Activated T-cell treated with anti-CD3 and anti-CD28 coated beads for 24 hours (primary cell): ENCODE results near the gene APOB.

Experiments used
- DNase-seq: peaks from one replicate; pipeline ENCODE4 v3.0.0-alpha.2; 2020; ENCODE audit warnings: low read depth

Gene APOB

DNA sequence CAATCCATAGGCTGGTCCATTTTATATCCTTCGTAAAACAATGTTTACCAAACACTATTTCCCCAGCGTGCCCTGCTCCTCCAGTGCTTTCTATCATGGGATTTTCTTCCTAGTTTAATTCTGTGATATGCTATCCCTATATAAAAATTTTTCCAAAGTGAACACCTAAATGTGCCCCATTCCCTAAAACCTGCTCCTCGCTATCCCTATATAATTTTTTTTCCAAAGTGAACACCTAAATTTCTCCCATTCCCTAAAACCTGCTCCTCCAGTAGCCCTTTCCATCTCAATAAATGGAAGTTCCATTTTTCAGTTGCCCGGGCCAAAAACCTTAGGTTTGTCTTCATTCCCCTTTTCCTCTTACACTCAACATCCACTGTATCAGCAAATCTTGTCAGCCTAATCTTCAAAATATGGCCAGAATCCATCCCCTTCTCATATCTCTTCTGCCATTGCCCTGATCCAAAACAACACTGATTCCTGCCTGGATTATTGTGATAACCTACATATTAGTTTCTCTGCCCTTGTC, 26.1 kb downstream of the APOB start:
- no peak for DNase-seq

DNA sequence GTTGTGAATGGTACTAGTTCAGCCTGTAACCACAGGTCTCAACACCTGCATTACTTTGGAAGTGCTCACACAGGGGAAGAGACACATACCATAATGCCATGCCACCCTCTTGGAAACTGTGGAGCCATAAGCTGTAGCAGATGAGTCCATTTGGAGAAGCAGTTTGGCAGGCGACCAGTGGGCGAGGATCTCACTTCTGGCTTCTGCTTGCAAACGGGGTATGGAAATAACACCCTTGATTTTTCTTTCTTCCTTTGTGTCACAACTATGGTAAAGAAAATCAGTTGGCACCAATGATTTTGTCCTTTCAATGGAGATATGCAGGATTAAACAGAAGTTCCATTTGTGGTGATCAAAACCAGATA, 28.6 kb downstream of the APOB start:
- DNase-seq: no peak

DNA sequence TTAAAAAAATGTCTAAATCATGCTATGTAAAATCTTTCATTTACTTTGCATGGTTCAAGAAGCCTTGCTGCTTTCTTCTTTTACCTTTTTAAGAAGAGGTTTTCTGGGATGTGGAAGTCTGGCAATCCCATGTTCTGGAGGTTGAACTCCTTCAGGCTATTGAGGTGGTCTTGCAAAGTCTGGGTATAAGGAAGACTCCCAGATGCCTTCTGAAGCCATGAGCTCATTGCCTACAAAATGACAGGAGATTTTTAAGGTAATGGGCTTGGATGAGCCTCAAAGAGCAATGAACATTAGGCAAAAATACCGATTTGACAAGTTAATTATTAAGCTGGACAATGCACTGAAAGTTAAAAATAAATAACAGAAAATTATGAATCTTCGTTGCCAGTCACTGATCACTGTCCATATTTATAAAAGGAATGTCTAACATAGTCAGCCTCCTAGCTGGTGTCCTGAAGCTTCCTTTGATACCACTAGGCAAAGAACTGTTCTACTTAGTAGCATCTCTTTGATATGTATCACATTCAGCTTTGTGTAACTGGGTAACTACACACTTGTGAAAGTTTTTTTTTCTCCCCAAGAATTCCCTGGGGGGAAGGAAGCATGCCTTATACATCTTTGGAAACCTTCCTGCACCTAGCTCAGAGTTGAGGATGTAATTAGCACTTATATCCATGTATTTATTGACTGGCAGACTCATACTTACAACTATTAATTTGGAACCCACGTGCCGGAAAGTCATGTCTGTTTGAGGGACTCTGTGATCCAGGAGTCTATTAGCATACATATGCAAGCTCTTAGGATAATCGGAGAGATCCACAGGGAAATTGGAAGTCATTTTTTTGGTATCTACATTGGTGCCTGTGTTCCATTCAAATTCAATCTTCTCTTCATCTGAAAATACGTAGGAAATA, 29.3 kb downstream of the APOB start:
- no peak for DNase-seq

DNA sequence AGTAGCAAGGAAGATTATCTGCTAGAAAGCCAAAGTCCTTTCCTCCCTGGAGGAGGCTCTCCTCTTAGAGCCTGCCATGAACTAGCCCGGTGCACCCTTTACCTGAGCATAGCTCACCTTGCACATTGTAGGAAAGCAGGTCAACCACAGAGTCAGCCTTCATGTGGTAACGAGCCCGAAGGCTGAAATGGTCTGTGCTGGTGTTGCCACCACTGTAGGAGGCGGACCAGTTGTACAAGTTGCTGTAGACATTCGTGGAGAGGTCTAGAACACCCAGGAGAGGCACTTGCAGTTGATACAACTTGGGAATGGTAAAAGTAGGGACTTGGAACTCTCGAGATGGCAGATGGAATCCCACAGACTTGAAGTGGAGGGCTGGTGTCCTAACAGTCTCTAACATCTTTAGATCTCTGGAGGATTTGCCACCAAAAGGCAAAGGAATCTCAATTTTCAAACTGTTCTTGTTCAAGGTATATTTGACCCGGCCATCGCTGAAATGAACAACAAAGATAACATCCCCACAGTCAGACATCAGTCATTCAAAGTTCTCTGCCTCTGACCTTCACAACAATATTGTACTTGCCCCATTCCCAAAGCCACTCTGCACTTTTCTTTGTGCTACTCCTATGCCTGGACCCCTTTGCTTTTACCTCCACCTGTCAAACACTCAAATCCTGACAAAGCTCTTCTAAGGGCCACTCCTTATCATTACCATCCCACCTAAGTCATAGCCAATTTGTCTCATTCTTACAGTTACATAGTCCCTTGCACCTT, 30.6 kb downstream of the APOB start:
- DNase-seq: no peak

DNA sequence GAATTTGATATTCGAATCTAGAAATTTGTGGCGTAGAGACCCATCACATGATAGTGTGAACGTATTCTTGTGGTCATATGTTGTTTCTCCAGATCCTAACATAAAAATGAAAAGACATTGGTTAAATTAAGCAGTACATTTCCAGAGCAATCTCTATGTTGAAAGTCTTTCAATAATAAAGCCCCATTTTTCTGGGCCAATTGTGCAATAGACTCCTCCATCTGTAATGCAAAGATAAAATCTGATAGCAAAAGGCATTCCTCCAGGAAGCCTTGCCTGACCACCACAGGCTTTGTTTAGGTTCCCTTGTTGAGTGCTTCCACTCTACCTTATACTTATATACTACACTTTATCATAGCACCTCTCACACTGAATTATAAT, 31.3 kb downstream of the APOB start:
- DNase-seq: no peak

DNA sequence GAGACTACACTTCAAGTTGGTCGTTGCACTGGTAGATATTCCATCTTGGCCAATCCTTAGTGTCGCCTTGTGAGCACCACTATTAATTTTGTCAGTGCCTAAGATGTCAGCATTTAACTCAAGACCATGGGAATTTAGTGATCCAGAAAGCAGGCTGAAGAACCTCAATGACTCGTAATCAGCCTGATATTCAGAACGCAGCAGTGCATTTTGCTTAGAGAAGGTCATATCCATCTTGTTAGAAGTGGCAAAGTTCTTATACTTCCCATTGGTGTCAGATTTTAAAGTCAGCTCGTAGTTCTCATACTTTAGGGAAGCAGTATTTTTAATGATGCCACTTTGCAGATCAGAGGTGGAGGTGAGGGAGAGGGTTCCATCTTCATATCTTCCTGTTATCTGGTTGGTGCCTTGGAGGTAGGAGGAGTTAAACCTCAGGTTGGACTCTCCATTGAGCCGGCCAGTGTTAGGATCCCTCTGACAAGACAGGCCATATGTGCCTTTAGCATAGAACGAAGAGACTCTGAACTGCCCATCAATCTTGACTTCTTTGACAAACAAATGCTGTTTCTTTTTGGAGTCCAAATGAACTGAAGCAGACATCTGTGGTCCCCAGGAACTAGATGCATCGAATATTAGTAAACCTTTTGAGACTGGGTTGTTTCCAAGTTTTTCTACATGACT, 31.9 kb downstream of the APOB start:
- no peak for DNase-seq

DNA sequence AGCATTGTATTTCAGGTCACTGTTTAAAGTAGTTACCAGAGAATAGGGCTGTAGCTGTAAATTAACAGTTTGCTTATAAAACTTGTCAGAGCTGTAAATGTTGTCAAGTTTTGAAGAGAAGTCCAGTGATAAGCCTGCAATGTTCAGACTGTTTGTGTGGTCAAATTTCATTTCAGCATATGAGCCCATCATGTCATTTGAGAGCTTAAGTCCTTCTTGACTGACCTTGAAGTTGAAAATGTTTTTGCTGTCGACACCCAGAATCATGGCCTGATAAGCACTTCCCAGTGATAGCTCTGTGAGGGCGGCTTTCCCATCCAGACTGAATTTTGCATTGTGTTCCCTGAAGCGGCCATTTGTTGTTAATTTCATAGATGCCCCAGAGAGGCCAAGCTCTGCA, 32.4 kb downstream of the APOB start:
- no peak for DNase-seq

DNA sequence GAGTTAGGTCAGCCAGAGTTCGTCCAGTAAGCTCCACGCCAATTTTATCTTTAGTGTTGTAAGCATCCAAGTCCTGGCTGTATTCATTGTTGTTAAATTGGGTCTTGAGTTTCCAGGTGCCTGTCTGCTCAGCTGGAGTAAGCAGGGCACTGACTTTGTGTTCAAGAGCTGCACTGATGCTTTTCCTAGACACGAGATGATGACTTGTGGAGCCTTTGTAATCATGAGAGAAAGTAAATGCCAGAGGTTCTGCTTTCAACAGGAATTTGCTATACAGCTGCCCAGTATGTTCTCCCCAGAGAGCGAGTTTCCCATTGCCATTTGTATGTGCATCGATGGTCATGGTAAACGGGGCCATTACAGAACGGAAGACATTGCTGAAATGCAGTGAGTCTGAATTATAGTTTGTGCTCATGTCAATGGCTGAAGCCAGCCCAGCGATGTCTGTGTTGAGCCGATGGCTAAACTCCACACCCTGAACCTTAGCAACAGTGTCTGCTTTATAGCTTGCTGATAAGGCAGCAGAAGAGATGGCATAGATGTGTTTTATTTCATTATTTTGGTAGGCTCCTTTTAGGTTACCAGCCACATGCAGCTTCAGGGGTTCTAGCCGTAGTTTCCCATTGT, 32.9 kb downstream of the APOB start:
- DNase-seq: no peak

DNA sequence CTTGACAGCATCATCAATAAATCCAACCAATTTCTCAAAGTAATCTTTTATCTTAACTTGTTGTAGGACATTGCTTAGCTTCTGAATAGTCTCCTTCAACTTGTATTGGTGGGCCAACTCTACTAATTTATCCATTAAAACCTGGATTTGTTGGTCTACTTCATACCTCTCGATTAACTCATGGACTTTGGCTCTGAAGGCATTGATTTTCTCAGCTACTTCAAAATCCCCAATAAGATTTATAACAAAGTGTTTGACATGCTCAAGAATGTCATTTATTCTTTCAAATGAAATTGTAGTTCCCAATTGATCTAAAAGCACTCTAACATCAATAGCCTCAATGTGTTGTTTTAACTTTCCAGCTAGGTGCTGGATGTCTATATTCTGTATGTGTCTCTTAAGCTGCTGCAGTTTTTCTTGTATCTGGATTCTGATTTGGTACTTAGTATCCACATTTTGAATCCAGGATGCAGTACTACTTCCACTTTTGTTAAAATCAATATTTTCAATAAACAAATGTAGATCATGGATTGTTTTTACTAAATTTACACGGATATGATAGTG, 34.1 kb downstream of the APOB start:
- no peak for DNase-seq

DNA sequence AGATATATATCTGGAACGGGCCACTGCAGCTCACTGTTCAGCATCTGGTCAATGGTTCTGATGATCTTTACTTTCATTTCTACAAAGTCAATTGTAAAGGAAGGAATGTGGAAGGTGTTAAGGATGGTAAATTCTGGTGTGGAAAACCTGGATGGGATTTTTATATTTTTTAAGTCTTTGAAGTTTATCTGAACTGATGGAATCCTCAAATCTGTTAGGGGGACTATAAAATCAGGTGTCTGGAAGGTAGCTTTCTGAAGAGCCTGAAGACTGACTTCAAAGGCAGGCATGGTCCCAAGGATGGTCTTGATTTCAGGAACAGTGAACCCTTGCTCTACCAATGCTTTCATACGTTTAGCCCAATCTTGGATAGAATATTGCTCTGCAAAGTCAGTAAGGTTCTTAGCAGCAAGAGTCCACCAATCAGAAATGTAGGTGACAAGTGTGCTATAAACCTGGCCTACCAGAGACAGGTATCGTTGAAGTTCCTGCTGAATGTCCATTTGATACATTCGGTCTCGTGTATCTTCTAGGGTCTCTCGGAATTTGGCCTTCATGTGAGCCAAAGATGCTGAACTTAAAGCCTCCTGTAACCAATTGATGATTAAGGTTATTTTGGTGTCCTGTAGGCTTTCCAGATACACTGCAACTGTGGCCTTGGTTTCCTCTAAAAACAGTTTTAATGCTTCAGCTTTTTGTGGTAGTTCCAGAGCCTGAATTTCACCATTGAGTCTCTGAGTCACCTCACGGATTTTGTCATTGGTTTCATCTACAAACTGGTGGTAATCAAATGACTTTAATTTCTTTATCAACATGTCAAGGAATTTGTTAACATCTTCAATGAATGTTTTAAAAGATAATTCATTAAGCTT, 34.8 kb downstream of the APOB start:
- DNase-seq: no peak

DNA sequence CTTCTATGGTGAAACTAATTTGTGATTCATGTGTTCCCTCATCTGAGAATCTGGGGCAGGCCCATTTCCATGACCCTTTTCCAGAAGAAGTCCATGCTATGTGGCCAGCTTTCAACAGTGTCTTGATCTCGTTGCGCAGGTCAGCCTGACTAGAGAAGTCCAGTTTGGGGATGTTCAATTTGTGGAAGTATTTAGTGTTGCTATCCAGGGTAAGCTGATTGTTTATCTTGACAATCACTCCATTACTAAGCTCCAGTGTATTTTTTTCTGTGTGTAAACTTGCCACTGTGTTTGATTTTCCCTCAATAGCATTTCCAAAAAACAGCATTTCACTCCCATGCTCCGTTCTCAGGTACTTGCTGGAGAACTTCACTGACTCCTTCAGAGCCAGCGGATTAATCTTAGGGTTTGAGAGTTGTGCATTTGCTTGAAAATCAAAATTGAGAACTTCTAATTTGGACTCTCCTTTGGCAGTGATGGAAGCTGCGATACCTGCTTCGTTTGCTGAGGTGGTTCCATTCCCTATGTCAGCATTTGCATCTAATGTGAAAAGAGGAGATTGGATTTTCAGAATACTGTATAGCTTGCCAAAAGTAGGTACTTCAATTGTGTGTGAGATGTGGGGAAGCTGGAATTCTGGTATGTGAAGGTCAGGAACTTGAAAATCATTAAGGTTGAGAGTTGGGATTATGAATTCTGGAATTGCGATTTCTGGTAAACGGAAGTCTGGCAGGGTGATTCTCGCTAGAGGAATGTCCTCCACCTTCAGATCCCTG, 35.7 kb downstream of the APOB start:
- DNase-seq: no peak

DNA sequence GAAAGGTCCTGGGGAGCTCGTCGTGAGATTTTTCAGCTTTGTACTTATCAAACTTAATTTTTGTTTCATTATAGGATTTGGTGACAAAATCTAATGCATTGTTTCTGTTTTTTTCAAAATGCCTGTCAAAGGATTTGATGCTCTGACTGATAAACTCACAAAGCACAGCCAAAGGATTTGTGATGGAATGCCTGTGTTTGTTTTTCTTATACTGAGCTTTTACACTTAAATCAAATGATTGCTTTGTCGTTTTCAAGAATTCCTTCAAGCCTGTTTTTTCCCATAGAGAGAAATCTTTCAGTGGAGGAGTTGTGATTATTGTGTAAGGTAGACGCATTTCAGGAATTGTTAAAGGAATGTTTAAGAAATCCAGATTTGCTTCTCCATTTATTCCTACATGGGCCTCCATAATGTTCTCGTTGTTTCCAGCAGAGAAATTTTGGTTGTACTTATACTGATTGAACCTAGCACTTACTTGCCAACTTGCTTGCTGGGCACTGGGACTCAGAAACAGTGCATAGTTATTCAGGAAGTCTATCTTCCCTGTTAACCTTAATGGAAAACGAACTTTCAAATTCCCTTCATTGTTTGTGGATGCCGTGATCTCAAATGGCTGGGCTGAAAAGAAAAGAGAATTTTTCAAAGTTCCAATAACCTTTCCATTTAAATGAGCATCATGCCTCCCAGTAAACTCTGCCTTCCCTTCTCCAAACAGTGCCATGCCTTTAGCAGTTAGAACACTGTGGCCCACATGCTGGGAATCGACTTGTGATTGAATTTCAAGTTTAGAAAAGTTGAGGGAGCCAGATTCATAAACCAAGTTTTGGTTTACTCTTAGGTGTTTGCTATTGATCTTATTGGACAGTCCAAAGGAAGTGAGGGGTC, 36.5 kb downstream of the APOB start:
- no peak for DNase-seq

DNA sequence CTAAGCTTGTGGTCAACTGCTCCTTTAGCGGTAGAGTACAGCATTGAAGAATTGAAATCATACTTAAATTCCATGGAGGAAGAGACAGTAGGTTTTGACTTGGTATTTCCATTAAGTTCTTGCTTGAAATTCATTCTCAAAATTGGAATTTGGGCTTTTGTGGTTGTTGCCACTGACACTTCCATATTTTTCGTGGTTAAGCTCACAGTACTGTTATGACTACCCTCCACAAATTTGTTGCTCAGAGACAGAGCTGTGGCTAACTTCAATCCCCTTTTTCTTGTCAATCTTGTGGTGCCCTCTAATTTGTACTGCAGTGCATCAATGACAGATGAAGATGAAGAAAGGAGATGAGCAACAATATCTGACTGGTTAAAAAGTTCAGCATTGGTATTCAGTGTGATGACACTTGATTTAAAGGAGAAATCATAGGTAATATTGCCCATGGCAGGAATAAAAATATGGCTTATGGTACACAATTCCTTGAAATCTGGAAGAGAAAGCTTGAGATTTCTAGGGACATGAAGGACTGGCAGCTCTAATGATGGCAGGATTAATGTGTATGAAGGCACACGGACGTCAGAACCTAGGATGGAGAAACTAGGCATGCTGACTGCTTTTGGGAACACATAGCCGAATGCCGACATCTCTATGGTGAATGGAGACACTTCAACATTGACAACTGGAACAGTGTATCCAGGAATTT, 37.3 kb downstream of the APOB start:
- no peak for DNase-seq

DNA sequence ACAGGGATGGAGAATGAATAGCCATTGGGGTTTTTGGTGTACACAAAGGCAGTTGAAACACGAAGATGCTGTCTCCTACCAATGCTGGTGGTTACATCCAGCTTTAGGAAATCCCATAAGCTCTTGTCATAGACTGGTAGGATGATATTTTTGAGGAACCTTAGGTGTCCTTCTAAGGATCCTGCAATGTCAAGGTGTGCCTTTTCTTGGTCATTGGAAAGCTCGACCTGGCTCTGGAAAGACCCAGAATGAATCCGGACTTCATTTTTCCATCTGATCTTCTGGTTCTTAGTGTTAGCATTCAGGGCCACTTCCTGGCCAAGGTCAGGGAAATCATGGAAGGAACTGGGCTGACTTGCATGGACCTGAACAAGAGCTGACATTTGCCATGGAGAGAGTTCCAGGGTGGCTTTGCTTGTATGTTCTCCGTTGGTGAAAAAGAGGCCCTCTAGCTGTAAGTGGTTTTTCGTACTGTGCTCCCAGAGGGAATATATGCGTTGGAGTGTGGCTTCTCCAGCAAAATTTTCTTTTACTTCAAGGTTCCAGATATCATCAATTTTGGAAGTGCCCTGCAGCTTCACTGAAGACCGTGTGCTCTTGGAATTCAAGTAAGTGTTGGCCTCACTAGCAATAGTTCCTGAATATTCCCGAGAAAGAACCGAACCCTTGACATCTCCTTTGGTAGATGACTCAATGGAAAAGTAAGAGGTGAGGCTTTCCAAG, 38.0 kb downstream of the APOB start:
- DNase-seq: no peak

DNA sequence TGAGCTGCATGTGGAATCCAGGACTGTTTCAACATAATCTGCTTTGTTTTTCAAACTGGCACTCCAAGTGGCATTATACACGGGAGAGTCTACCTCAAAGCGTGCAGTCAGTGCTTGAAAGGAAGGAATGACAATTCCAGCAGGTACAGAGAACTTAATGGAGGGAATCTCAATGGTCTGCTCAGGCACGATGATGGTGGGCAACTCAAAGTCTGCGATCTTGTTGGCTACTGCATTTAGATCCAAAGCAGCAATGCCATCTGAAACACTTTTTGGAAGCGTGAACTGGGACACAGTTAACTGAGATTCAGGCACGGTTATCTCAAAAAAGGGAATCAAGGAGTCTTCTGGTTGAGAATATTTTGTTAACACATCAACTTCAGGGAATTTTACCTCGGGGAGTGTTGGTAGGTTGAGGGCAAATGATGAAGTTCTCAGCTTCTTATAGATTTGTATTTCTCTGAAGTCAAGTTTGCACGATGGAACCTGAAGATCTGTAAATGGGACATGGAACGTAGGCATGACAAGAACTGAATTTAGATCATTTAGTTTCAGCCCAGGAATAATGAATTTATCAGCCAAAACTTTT, 38.7 kb downstream of the APOB start:
- no peak for DNase-seq

DNA sequence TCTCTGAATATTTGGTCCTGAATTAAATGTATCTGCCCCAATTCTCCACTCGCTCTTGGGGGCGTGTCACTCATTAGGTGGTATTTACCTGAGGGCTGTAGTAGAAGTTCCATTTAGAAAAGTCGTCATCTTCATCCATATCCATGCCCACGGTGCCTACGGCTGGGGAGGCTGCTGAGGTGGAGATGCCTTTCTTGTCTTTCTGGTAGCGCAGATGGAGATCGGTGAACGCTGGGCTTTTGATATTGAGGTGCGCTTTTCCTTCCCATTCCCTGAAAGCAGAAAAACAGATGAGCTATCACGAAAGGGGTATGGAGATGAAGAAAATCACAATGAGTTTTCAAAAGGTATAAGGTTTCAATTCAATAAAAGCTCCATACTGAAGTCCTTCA, 39.7 kb downstream of the APOB start:
- no peak for DNase-seq

DNA sequence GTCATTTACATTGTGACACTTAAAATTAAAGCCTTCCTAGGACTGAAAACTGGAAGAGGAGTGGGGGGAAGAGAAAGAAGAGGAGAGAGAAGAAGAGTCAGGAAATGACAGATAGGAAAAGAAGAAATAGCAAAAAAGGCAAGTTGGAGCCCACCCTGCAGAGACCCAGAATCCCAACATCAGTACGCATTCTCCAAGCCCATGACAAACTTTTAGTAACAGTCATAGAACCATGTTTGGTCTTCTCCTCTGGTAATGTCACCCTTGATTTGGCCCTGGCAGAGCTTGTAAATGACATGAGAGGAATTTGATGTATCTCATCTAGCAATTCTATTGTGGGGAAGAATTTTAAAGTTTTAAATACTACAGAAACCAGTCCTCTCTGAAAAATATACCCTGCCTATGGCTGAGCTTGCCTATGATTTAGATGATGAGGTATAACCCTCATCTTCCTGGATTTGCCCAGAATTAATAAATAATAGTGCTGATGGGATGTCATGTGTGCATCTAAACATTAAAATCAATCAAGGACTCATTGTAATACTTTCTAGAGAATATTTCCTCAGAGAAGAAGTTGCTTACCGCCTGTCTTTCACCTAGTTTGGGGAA, 40.2 kb downstream of the APOB start:
- DNase-seq: no peak
